Tibial nerve (tissue), 4 donors: ENCODE measurements around the gene DZIP3.

Experiments
- EP300 ChIP-seq, 2 donors: sonication (generic); formaldehyde crosslinking; IDR thresholded peaks; one replicate each; pipeline ENCODE4 v1.6.1; 2017; ENCODE audit warnings: antibody characterized with exemption in 2 of 2, mild to moderate bottlenecking in 1 of 2
- POLR2A ChIP-seq, 2 donors: fragments of 450-650 bp; IDR thresholded peaks; one replicate each; pipeline ENCODE4 v1.6.1; 2017; ENCODE audit warnings: antibody characterized with exemption in 2 of 2, mild to moderate bottlenecking in 2 of 2, moderate library complexity in 2 of 2
- TF ChIP-seq, protein P1 (sequence below), 5 experiments: fragments of 200-600 bp in 3 of 5; fragments of 450-650 bp in 2 of 5; sonication (generic) in 3 of 5; IDR thresholded peaks; one replicate each; pipeline ENCODE4 v1.5.1; 2016 to 2019; ENCODE audit warnings: antibody characterized with exemption in 5 of 5, mild to moderate bottlenecking in 3 of 5, moderate library complexity in 2 of 5

DNA sequence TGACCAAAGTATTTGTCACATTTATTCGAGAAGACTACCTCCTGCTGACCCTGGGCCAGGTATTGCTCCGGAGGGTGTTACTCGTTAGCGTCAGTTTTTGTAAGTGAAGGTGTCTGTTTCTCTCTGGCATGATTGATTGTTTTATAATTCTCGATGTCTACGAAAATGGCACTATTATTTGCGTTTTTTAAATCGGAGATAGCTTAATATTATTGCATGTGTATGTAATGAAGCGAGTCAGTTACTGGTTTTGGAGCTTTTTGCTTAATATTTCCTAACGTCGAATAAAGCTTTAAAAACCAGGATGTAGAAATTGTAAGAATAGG lies 439 bp downstream of the DZIP3 start:
- TF ChIP-seq, protein P1, sequence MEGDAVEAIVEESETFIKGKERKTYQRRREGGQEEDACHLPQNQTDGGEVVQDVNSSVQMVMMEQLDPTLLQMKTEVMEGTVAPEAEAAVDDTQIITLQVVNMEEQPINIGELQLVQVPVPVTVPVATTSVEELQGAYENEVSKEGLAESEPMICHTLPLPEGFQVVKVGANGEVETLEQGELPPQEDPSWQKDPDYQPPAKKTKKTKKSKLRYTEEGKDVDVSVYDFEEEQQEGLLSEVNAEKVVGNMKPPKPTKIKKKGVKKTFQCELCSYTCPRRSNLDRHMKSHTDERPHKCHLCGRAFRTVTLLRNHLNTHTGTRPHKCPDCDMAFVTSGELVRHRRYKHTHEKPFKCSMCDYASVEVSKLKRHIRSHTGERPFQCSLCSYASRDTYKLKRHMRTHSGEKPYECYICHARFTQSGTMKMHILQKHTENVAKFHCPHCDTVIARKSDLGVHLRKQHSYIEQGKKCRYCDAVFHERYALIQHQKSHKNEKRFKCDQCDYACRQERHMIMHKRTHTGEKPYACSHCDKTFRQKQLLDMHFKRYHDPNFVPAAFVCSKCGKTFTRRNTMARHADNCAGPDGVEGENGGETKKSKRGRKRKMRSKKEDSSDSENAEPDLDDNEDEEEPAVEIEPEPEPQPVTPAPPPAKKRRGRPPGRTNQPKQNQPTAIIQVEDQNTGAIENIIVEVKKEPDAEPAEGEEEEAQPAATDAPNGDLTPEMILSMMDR (IDR thresholded peaks at IDR 0.05) = peak in 1 of 5 experiments; percentile 4
- TF ChIP-seq POLR2A (IDR thresholded peaks at IDR 0.05) (no peak), EP300 (IDR thresholded peaks at IDR 0.05) (no peak)
